ENCODE results near the gene RFLNA.

DNA sequence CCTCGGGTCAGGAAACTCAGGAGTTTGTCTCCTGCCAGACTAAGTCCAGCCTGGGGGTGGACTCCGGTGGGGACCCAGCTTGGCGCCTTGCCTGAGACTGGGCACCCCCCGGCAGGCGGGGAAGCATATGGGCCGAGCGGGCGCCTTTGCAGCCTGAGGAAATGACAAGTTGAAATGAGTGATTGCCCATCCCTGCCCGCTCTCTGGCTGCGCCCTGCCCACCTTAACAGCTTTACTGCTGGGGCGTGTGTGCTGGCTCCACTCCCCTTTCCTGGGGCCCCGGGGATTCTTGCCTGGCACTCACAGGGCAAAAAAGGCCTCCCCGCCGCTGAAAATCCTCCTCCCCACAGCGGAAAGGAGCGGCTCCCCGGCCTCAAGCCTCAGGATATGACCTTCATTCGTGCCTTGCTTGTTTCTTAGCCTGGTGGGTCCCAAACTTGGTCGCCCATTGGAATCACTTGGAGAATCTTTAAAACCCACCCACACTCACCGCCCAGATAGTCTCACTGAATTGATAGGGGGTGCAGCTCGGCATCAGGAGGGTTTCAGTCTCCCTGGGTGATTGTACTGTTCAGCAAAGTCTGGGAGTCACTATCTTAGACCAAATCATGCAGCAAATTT, 1.5 kb downstream of the RFLNA start:
- TF ChIP-seq, protein P1, sequence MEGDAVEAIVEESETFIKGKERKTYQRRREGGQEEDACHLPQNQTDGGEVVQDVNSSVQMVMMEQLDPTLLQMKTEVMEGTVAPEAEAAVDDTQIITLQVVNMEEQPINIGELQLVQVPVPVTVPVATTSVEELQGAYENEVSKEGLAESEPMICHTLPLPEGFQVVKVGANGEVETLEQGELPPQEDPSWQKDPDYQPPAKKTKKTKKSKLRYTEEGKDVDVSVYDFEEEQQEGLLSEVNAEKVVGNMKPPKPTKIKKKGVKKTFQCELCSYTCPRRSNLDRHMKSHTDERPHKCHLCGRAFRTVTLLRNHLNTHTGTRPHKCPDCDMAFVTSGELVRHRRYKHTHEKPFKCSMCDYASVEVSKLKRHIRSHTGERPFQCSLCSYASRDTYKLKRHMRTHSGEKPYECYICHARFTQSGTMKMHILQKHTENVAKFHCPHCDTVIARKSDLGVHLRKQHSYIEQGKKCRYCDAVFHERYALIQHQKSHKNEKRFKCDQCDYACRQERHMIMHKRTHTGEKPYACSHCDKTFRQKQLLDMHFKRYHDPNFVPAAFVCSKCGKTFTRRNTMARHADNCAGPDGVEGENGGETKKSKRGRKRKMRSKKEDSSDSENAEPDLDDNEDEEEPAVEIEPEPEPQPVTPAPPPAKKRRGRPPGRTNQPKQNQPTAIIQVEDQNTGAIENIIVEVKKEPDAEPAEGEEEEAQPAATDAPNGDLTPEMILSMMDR (conservative IDR thresholded peaks at IDR 0.05; ENCODE audit: low read depth, low read length) = no peak
- TF ChIP-seq EZH2 (IDR thresholded peaks at IDR 0.05; ENCODE audit: borderline replicate concordance, low read depth, low read length, poor library complexity, severe bottlenecking) = no peak

Data from A673 (cell line).